Measurements from ENCODE around the gene RABGEF1. TPM values are rescaled to one million over a fixed set of nuclear protein-coding genes. Genes with fewer than 3 reads are reported as not detected.
A peak's percentile ranks its signal among the peaks of the same experiment; 100 is the strongest.
"Not testable (repeated sequence)": the region's sequence is repeated elsewhere in the genome, so short reads cannot be mapped to it uniquely, and the experiment has no call there.

Gene RABGEF1
- total RNA-seq, 4 donors from 2014 or later = 31.0 to 35.6 (median 34.5) TPM

- Histone ChIP-seq H3K27ac (no peak overlapping the region), H3K36me3 (no peaks in the 10 kb centered on the region), H3K4me1 (peaks cover 0 to 53% (median 0%) of the 10 kb centered on the region in 4 donors), H3K4me3 (no peak overlapping the region), H3K9me3 (no peaks in the 10 kb centered on the region), H3K27me3 (no peaks in the 10 kb centered on the region)
- DNase-seq (ENCODE audit: low spot score in 2 of 2) = no peak
- TF ChIP-seq CTCF (IDR thresholded peaks at IDR 0.05) (no peak), POLR2A (IDR thresholded peaks at IDR 0.05) (no peak), EP300 (IDR thresholded peaks at IDR 0.05) (no peak)
- WGBS, 2 donors = 75 to 88% methylated on average over 4 of the region's 4 CpGs
Measured at GRCh38 chr7:66754541-66754940, 14.0 kb downstream of the RABGEF1 start.

- not testable (repeated sequence) for H3K27me3 ChIP-seq; DNase-seq (ENCODE audit: low spot score in 2 of 2); H3K4me3 ChIP-seq; H3K36me3 ChIP-seq; H3K9me3 ChIP-seq
- Histone ChIP-seq H3K27ac (peak overlapping the region in 1 of 4 donors; percentile 69), H3K4me1 (peaks cover 0 to 53% (median 0%) of the 10 kb centered on the region in 4 donors)
- 93 to 100% methylated on average over 4 of the region's 4 CpGs for WGBS, 2 donors
Measured at GRCh38 chr7:66755059-66755458, 14.5 kb downstream of the RABGEF1 start.

GRCh38 chr7:66756227-66756626 lies 15.7 kb downstream of the RABGEF1 start:
- H3K4me1 ChIP-seq = peaks cover 0 to 53% (median 0%) of the 10 kb centered on the region in 4 donors
- not testable (repeated sequence) for H3K27ac ChIP-seq; H3K9me3 ChIP-seq; H3K27me3 ChIP-seq; DNase-seq (ENCODE audit: low spot score in 2 of 2); H3K4me3 ChIP-seq; H3K36me3 ChIP-seq
- 46 to 51% methylated on average over 3 of the region's 3 CpGs for WGBS, 2 donors

DNA sequence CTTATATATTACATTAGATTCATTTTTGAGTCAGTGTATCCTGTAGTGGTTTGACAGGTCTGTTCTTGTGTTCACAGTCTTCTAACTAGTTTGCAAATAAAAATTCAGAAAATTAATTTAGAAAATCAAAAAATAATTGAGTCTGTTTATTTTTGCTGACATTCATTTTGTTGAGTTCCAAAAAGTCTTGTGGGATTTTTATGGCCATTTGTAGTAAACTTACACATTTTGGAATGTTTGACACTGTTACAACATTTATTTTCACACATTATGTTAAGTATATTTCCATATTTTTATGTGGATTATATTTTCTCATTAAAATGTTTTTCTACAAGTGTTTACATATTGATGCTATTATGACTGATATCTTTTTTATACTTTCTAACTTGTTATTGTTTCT lies 16.4 kb downstream of the RABGEF1 start:
- TF ChIP-seq CTCF (IDR thresholded peaks at IDR 0.05) (no peak), POLR2A (IDR thresholded peaks at IDR 0.05) (no peak), EP300 (IDR thresholded peaks at IDR 0.05) (no peak)

DNA sequence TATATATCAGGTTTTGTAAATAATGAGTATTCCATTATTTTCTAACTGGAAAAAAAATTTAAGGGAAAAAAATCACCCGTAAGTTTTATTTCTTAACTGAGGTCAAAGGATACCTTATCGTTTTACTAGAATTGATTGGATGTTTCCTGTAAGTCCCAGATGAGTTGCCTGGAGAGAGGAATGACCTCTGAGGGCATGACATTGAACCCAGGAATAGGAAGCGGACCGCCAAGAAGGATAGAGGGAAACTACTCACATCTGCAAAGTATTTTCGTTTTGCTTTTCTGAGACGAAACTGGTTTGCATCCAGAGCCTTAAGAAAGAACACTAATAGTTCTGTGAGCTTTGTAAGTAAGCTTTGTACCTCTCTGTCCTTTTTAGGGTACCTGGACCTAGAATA lies 17.4 kb downstream of the RABGEF1 start:
- Histone ChIP-seq H3K36me3 (no peaks in the 10 kb centered on the region), H3K27ac (peak overlapping the region in 2 of 4 donors; percentile 29 to 46), H3K4me3 (peak overlapping the region in 1 of 4 donors; percentile 4), H3K4me1 (peaks cover 0 to 53% (median 0%) of the 10 kb centered on the region in 4 donors), H3K27me3 (no peaks in the 10 kb centered on the region), H3K9me3 (no peaks in the 10 kb centered on the region)
- 54 to 64% methylated on average over 6 of the region's 6 CpGs for WGBS, 2 donors
- no peak for DNase-seq (ENCODE audit: low spot score in 2 of 2)
- no peak for TF ChIP-seq POLR2A (IDR thresholded peaks at IDR 0.05)
- no peak for TF ChIP-seq EP300 (IDR thresholded peaks at IDR 0.05)
- no peak for TF ChIP-seq CTCF (IDR thresholded peaks at IDR 0.05)

More for the DNA sequence above, 16.4 kb downstream of the RABGEF1 start:
- no peaks in the 10 kb centered on the region for H3K36me3 ChIP-seq
- no peak for DNase-seq (ENCODE audit: low spot score in 2 of 2)
- no peak overlapping the region for H3K4me3 ChIP-seq
- no peak overlapping the region for H3K27ac ChIP-seq
- H3K27me3 ChIP-seq = no peaks in the 10 kb centered on the region
- H3K4me1 ChIP-seq = peaks cover 0 to 53% (median 0%) of the 10 kb centered on the region in 4 donors
- H3K9me3 ChIP-seq = no peaks in the 10 kb centered on the region

DNA sequence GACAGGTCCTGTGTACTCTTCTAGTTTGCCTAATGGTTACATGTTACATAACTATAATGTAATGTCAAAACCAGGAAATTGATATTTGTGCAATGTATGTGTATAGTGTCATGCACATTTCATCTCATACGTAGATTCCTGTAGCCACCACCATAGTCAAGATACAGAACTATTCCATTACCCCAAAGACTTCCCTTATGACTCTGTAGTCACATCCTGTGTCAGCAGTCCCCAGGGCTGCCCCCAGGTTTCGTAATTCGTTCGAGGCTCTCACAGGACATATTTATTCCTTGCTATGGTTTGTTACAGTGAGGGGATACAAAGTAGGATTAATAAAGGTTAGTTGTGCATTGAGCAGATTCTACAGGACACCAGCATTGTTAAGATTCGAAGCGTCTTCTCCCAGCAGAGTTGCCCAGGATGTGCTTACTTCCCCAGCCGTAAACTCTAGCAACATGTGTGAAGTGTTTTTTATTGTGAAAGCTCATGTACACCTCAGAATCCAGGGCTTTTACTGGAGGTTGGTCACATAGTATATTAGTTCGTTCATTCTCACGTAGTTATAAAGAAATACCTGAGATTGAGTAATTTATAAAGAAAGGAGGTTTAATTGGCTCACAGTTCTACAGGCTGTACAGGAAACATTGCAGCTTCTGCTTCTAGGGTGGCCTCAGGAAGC lies 18.6 kb downstream of the RABGEF1 start:
- H3K27ac ChIP-seq = peak overlapping the region in 1 of 4 donors; percentile 29
- TF ChIP-seq EP300 (IDR thresholded peaks at IDR 0.05) (peak in 1 of 2 donors; percentile 12), CTCF (IDR thresholded peaks at IDR 0.05) (no peak)
- no peaks in the 10 kb centered on the region for H3K9me3 ChIP-seq
- no peak overlapping the region for H3K4me3 ChIP-seq
- peaks cover 0 to 53% (median 0%) of the 10 kb centered on the region in 4 donors for H3K4me1 ChIP-seq
- no peaks in the 10 kb centered on the region for H3K36me3 ChIP-seq
- H3K27me3 ChIP-seq = no peaks in the 10 kb centered on the region
- DNase-seq (ENCODE audit: low spot score in 2 of 2) = no peak
- WGBS, 2 donors = 84 to 88% methylated on average over 9 of the region's 9 CpGs

DNA sequence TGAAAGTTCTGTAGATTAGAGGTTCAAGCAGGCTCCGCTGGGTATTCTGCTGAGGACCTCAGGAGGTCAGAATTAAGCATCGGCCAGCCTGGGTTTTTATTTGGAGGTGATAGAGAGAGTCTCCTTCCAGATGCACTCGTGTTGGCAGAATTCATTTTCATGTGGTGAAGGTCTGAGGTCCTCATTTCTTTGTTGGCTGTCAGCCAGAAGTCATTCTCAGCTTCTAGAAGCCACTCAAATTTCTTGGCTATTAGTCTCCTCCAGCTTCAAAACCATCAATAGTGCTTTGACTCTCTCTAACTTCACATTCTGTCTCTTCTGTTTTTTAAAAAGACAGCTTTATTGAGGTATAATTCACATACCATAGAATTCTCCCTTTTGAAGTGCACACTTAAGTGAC lies 22.6 kb downstream of the RABGEF1 start:
- WGBS, 2 donors = 72 to 87% methylated on average over 3 of the region's 3 CpGs
- H3K4me3 ChIP-seq; H3K9me3 ChIP-seq; H3K27ac ChIP-seq; H3K27me3 ChIP-seq; H3K36me3 ChIP-seq; DNase-seq (ENCODE audit: low spot score in 2 of 2): not testable (repeated sequence)
- H3K4me1 ChIP-seq = peaks cover 0 to 17% (median 0%) of the 10 kb centered on the region in 4 donors

DNA sequence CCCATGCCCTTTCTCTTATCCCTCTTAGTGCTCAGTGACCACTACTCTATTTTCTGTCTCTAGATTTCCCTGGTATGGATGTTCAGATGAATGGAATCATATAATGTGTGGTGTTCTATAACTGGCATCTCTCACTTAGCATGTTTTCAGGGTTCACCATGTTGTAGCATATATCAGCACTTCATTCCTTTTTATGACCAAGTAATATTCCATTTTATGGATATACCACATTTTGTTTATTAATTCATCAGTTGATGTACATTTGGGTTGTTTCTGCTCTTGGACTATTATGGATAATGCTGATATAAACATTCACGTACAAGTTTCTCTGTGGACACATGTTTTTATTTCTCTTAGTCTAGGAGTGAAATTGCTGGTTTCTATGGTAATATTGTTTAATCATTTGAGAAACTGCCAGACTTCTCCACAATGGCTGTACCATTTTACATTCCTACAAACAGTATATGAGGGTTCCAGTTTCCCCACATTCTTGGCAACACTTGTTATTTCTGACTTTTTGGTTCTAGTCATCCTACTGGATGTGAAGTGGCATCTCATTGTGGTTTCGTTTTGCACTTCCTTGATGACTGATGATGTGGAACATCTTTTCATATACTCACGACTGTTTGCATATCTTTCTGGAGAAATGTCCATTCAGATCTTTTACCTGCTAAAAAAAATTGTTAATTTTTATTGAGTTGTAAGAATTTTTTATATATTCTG lies 23.3 kb downstream of the RABGEF1 start:
- not testable (repeated sequence) for H3K4me3 ChIP-seq
- WGBS, 2 donors = 88% methylated on average over 3 of the region's 3 CpGs

GRCh38 chr7:66764905-66765304 lies 24.4 kb downstream of the RABGEF1 start:
- DNase-seq (ENCODE audit: low spot score in 2 of 2); H3K4me3 ChIP-seq; H3K27ac ChIP-seq; H3K36me3 ChIP-seq; H3K27me3 ChIP-seq; H3K9me3 ChIP-seq: not testable (repeated sequence)
- H3K4me1 ChIP-seq = peaks cover 0 to 11% (median 0%) of the 10 kb centered on the region in 4 donors
- WGBS, 2 donors = 0 to 56% methylated on average over 1 of the region's 1 CpG

More for the DNA sequence above, 23.3 kb downstream of the RABGEF1 start:
- not testable (repeated sequence) for DNase-seq (ENCODE audit: low spot score in 2 of 2); H3K36me3 ChIP-seq; H3K9me3 ChIP-seq; H3K27me3 ChIP-seq; H3K27ac ChIP-seq
- peaks cover 0 to 11% (median 0%) of the 10 kb centered on the region in 4 donors for H3K4me1 ChIP-seq
